Retinal pigment epithelial cell (primary cell): ENCODE results near the gene METTL13.

Experiments used
- DNase-seq: peaks from one replicate; pipeline ENCODE4 v3.0.0-alpha.2; 2010; ENCODE audit warnings: low read depth
- H3K4me3 ChIP-seq: 2 replicates; pipeline ENCODE4 v1.5.1; 2011; ENCODE audit warnings: mild to moderate bottlenecking, low read length, control low read depth, moderate library complexity
- CTCF ChIP-seq: conservative IDR thresholded peaks from 2 replicates; pipeline ENCODE4 v1.5.1; 2011; ENCODE audit warnings: low read depth, low read length, control low read depth, inconsistent platforms

The METTL13 gene

GRCh38 chr1:171845998-171846397 lies 64.5 kb downstream of the METTL13 start:
- TF ChIP-seq CTCF = no peak
- DNase-seq = no peak
- H3K4me3 ChIP-seq = no peak overlapping the region
